ENCODE measurements around the gene APMAP.
"Not testable (repeated sequence)": the region's sequence is repeated elsewhere in the genome, so short reads cannot be mapped to it uniquely, and the experiment has no call there.

The APMAP gene

GRCh38 chr20:24929867-24930723 is 62.5 kb downstream of the APMAP start:
- DNase-seq, result not testable (repeated sequence)

DNA sequence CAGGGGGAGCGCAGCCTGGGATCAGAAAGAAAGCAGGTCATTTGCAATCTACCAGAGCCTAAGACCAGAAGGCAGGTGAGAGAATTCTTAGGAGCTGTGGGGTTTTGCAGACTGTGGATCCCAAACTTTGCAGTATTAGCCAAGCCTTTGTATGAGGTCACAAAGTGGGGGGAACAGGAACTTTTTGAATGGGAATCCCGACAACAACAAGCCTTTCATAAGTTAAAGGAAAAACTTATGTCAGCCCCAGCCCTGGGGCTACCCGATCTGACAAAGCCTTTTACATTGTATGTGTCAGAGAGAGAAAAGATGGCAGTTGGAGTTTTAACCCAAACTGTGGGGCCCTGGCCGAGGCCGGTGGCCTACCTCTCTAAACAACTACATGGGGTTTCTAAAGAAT is 63.3 kb downstream of the APMAP start:
- not testable (repeated sequence) for DNase-seq

DNA sequence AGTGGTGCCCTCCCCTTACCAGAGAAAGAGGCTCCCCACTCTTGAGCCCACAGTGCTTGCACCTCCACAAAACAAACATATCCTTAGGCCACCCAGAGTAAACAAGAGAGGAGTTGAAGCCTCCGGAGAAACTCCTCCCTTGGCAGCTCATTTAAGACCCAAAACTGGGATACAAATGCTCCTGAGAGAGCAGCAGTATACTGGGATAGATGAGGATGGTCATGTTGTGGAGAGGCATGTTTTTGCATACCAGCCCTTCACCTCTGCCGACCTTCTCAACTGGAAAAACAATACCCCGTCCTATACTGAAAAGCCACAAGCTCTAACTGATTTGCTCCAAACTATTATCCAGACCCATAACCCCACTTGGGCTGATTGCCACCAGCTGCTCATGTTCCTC is 71.8 kb downstream of the APMAP start:
- not testable (repeated sequence) for DNase-seq

DNA sequence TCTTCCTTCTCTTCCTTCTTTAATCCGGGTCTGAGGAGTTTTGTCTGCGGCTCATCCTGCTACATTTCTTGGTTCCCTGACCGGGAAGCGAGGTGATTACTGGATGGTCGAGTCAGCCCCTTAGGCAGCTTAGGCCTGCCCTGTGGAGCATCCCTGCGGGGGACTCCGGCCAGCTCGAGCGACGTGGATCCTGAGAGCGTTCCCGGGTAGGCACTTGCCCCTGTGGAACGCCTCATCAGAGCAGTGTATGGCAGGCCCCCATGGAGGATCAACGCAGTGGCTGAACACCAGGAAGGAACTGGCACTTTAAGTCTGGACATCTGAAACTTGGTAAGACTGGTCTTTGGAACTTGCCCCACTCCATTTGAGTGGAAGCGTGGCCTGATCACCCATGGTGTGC is 72.9 kb downstream of the APMAP start:
- not testable (repeated sequence) for DNase-seq

- DNase-seq, result no peak
These were observed 73.7 kb downstream of the APMAP start for GRCh38 chr20:24918579-24919566.

DNA sequence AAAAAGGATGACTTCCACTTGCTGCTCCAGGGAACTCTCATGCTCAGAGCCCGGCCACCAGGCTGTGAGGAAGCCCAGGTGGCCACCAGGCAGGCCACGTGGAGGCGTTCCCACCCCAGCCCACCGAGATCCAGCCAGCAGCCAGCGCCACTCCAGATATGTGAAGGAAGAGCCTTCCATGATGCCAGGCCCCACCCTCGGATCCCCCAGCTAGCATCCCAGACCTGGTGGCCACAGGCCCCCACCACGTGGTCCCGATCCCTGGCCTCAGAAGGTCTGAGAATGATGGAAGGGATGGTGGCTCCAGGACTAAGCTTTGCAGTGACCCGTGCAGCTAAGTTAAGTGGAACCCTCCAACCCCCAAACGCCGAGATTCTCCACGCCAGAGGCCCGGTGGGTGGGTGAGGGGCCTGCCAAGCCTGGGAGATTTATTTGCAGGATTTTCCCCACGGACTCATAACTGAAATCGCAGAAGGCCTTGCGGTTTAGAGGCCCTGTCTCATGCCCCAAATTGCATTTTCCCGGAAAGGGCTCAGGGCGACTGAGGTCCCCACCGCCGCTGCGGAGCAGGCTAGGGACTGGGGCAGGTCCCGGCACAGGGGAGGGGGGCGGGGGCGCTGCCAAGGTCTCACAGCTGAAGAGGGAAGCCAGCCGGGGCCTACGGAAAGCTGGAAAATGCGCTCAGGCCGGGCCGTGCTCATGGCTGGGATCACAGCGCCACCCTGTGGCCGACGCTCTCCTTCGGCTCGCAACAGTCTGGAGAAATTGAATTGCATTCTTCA is 74.6 kb downstream of the APMAP start:
- peak; percentile 2 for DNase-seq

GRCh38 chr20:24917056-24917455 is 75.5 kb downstream of the APMAP start:
- no peak for DNase-seq

DNA sequence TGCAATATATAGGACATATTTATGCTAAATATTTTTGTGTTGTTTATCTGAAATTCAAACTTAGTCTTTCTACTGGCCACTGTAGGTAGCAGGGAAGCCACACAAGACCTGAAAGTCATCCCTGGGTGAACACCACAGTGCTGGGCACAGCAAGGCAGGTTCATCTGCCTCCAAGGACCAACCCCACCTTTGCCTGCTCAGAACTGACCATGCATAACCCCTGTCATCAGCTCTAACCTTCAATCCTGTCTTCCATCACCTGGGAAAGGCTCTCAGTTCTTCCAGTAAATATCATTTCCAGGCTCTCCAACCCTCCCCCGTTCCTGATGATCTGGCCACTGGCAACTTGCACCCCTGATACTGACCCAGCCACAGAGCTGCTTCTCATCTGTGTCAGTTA is 76.1 kb downstream of the APMAP start:
- DNase-seq, result no peak

- no peak for DNase-seq
These were observed 76.7 kb downstream of the APMAP start for GRCh38 chr20:24915892-24916291.

DNA sequence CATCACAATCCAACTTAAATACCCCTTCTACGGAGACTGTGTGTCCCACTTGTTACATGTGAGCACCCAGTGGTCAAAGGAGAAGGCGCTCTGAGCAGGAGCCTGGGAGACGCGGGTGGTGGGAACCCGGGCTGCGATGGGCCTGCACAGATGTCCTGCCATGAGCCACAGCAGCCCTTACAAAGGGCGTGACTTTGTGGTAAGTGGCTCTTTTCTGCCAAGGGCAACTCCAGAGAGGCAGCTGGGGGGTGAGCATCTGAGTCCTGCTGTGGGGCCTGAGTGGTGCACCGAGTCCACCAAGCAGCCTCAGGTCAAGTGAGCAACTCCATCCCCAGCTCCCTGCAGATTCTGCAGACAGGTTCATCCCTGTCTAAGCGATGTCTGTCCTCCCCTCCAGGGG is 77.1 kb downstream of the APMAP start:
- no peak for DNase-seq

DNA sequence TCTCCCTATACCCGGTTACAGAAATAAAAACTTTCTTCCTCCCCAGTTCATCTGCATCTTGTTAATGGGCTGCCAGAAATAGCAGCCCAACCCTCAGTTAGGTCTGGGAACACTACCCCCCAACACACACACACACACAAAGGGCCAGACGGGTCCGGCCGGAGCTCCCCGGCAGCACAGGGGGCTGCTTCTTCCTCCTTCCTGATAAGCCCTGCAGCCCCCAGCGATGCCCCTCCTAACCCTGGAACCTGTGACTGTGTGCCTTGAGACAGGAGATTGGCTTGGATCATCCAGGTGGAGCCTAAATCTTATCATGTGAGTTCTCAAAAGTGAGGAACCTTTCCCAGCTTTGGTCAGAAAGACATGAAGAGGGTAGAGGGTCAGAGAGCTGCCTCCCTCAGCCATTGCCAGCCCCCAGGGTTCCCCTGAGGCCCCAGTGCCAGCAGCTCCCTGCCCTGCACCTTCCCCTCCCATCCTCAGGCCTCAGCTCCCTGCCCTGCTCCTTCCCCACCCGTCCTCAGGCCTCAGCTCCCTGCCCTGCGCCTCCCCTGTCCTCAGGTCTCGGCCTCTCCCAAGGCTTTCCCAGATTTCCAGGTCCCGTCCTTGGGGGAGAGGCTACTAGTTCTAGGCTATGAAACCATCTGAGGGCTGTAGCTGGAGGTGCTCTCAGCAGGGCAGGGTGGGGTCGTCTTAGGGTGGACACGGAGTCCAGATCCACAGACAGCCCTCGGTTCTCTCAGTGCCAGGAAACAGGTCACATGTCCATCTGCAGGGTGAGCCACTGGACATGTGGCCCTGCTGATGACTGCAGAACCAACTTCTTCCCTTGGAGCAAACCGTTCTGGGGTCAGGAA is 77.9 kb downstream of the APMAP start:
- DNase-seq, result no peak

- no peak for DNase-seq
These were observed 79.4 kb downstream of the APMAP start for GRCh38 chr20:24913076-24913628.
